ENCODE results near the gene THADA.

Gene THADA

GRCh38 chr2:43426305-43427031 lies 169.4 kb downstream of the THADA start:
- in situ Hi-C loops (cut with HindIII; ENCODE audit: low sequenced_read_pairs), result no loop called here
- peak; percentile 97 for DNase-seq (ENCODE audit: low read depth, low spot score)
- no peak for TF ChIP-seq CTCF (IDR thresholded peaks at IDR 0.05; ENCODE audit: low read depth, low read length)
- H3K4me3 ChIP-seq (ENCODE audit: low read depth, low read length), result no peak overlapping the region

DNA sequence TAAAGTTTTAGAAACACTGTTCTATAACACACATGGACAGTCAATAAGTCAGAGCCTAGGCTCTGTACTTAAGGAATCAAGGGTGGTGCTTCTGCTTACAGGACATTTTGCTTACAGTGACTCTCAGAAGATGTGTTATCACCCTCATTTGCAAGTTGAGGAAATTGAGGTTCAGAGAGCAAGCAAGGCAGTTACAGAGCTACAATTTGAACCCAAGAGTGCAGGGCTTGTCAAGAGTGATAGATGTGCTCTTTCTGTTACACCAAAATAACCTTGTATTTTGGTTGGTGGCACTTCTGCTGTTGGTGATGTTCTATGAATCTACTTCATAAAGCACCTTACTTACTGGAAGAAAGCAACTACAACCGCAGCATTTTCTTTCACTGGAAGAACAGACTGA lies 170.2 kb downstream of the THADA start:
- no peak for DNase-seq (ENCODE audit: low read depth, low spot score)
- no peak for TF ChIP-seq CTCF (IDR thresholded peaks at IDR 0.05; ENCODE audit: low read depth, low read length)
- in situ Hi-C loops (cut with HindIII; ENCODE audit: low sequenced_read_pairs), result no loop called here
- H3K4me3 ChIP-seq (ENCODE audit: low read depth, low read length), result no peak overlapping the region

DNA sequence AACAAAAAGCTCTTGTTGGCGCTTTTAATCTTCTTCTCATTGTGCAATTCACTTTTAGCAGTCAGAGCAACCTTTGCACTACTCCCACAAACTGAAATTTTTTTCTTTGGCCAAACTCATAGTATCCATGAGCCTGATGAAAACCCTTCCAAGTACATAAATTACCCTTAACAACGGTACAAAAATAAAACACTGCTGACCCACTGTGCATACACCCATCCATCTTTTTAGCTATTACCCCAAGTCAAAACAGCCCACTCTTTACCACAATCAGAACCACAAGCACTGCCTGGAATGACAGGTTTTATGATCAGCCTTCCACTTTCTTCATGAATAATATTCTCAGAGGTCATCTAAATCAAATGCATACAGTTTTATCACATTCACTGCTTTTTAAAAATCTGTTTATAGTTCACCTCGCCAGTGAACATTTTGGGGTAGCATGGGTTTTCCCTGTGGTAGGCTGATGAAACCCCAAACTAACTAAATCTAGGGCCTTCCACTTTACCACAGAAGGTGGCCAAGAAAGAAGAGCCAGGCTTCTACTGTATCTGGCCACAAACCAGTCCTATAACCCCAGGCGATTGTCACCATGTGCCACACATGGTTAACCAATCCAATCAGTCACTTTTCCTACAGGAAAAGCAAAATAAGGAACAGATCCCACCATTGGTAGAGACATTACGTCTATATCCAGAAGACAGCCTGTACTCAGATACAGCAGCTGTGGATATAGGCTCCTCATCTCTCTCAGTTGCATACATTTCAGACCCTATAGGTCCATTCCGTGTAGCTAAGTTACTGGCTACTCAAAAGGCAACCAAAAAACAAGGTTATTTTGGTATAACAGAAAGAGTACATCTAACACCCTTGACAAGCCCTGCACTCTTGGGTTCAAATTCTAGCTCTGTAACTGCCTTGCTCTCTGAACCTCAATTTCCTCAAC lies 171.3 kb downstream of the THADA start:
- peak; percentile 46 for DNase-seq (ENCODE audit: low read depth, low spot score)
- TF ChIP-seq CTCF (IDR thresholded peaks at IDR 0.05; ENCODE audit: low read depth, low read length), result no peak
- no peak overlapping the region for H3K4me3 ChIP-seq (ENCODE audit: low read depth, low read length)
- in situ Hi-C loops (cut with HindIII; ENCODE audit: low sequenced_read_pairs), result no loop called here

GRCh38 chr2:43423941-43424261 lies 171.9 kb downstream of the THADA start:
- in situ Hi-C loops (cut with HindIII; ENCODE audit: low sequenced_read_pairs), result no loop called here
- DNase-seq (ENCODE audit: low read depth, low spot score), result no peak
- no peak for TF ChIP-seq CTCF (IDR thresholded peaks at IDR 0.05; ENCODE audit: low read depth, low read length)
- H3K4me3 ChIP-seq (ENCODE audit: low read depth, low read length), result no peak overlapping the region

- DNase-seq (ENCODE audit: low read depth, low spot score), result no peak
- TF ChIP-seq CTCF (IDR thresholded peaks at IDR 0.05; ENCODE audit: low read depth, low read length), result no peak
- in situ Hi-C loops (cut with HindIII; ENCODE audit: low sequenced_read_pairs), result no loop called here
- H3K4me3 ChIP-seq (ENCODE audit: low read depth, low read length), result no peak overlapping the region
These were observed 174.6 kb downstream of the THADA start for GRCh38 chr2:43421194-43421593.

- no peak for DNase-seq (ENCODE audit: low read depth, low spot score)
- TF ChIP-seq CTCF (IDR thresholded peaks at IDR 0.05; ENCODE audit: low read depth, low read length), result no peak
- in situ Hi-C loops (cut with HindIII; ENCODE audit: low sequenced_read_pairs), result no loop called here
- H3K4me3 ChIP-seq (ENCODE audit: low read depth, low read length), result no peak overlapping the region
These were observed 175.4 kb downstream of the THADA start for GRCh38 chr2:43420389-43420801.
